Endothelial cell of umbilical vein (primary cell): Measurements from ENCODE around the gene MAGEE1. TPM values are rescaled to one million over a fixed set of nuclear protein-coding genes. Genes with fewer than 3 reads are reported as not detected.

Source experiments
- Bru-seq: library from RNA; stranded (reverse); fragments of 400-500 nt; gene quantifications from one replicate; lab custom pipeline; 2021; lab: Mats Ljungman, UMichigan
- BruChase-seq, 2 experiments: library from RNA; stranded (reverse); fragments of 400-500 nt; gene quantifications; one replicate each; lab custom pipeline; 2021; lab: Mats Ljungman, UMichigan
- BruUV-seq: library from RNA; stranded (reverse); fragments of 400-500 nt; replicated peaks from 2 replicates; lab custom pipeline; 2021; lab: Mats Ljungman, UMichigan
- CTCF ChIA-PET: fragments of 300-600, 350-600 bp; sonication (Branson Sonifier 250); formaldehyde crosslinking; loops from one replicate; lab custom pipeline; 2021; ENCODE audit warnings: antibody characterized with exemption, inconsistent platforms; lab: Charles Lee
- POLR2A ChIA-PET: fragments of 300-600, 350-600 bp; sonication (Branson Sonifier 250); formaldehyde crosslinking; loops from one replicate; lab custom pipeline; 2021; ENCODE audit warnings: antibody characterized with exemption, inconsistent platforms; lab: Charles Lee
- DNase-seq: peaks from one replicate; pipeline ENCODE4 v3.0.0-alpha.2; 2011; ENCODE audit warnings: low read depth, low spot score
- FAIRE-seq: peaks from 2 replicates; lab custom pipeline; 2011; peaks lifted over from hg19 to GRCh38; lab: Jason Lieb, UNC
- H2AFZ ChIP-seq: 2 replicates; pipeline ENCODE4 v1.6.0; 2012; ENCODE audit warnings: low read depth, low read length, control low read depth, inconsistent platforms
- H3K27ac ChIP-seq: 2 replicates; pipeline ENCODE4 v1.5.1; 2011; ENCODE audit warnings: low read depth, mild to moderate bottlenecking, control low read depth, low read length, moderate library complexity; ENCODE audit not compliant: insufficient read depth
- H3K27me3 ChIP-seq, 2 experiments: 2 replicates each; pipeline versions ENCODE4 v1.6.0 to v1.6.1; 2011; ENCODE audit warnings: low read length in 2 of 2, mixed read lengths in 1 of 2; ENCODE audit not compliant: control insufficient read depth in 2 of 2, insufficient read depth in 2 of 2
- H3K36me3 ChIP-seq, 2 experiments: 2 replicates in 1 of 2; 3 replicates in 1 of 2; pipeline ENCODE4 v1.5.1; 2011; ENCODE audit warnings: low read length in 2 of 2, mild to moderate bottlenecking in 1 of 2, moderate library complexity in 1 of 2; ENCODE audit not compliant: control insufficient read depth in 2 of 2, insufficient read depth in 2 of 2; ENCODE audit errors: extremely low read depth in 1 of 2
- H3K4me1 ChIP-seq: 3 replicates; pipeline ENCODE4 v1.5.1; 2011; ENCODE audit warnings: mild to moderate bottlenecking, low read length; ENCODE audit not compliant: control insufficient read depth, insufficient read depth; ENCODE audit errors: extremely low read depth
- H3K4me2 ChIP-seq: 2 replicates; pipeline ENCODE4 v1.6.1; 2011; ENCODE audit warnings: low read length, control low read depth, mixed read lengths; ENCODE audit not compliant: insufficient read depth
- H3K4me3 ChIP-seq, 3 experiments: fragments of 200-600 bp in 1 of 3; sonication (generic), shearing (Covaris generic) in 1 of 3; replicated peaks in 1 of 3; 2 replicates each; pipeline ENCODE4 v1.5.1; 2011 to 2016; ENCODE audit warnings: control low read depth in 3 of 3, low read length in 3 of 3, mild to moderate bottlenecking in 2 of 3, inconsistent platforms in 1 of 3, low read depth in 1 of 3, moderate library complexity in 1 of 3; ENCODE audit not compliant: insufficient read depth in 1 of 3
- H3K79me2 ChIP-seq: 2 replicates; pipeline ENCODE4 v1.6.0; 2012; ENCODE audit warnings: low read length, inconsistent platforms; ENCODE audit not compliant: control insufficient read depth, insufficient read depth
- H3K9ac ChIP-seq: replicated peaks from 2 replicates; pipeline ENCODE3; 2011; ENCODE audit warnings: low read length, control low read depth; ENCODE audit not compliant: insufficient read depth; ENCODE audit errors: extremely low read depth
- H3K9me1 ChIP-seq: replicated peaks from 3 replicates; pipeline ENCODE4 v1.6.0; 2011; ENCODE audit warnings: mild to moderate bottlenecking, low read length; ENCODE audit not compliant: control insufficient read depth, insufficient read depth; ENCODE audit errors: extremely low read depth
- H3K9me3 ChIP-seq: replicated peaks from 2 replicates; pipeline ENCODE4 v1.5.1; 2012; ENCODE audit warnings: low read length, inconsistent platforms; ENCODE audit not compliant: control insufficient read depth, insufficient read depth
- H4K20me1 ChIP-seq: replicated peaks from 2 replicates; pipeline ENCODE3; 2011; ENCODE audit warnings: mild to moderate bottlenecking, low read length; ENCODE audit not compliant: control insufficient read depth, insufficient read depth; ENCODE audit errors: extremely low read depth
- CTCF ChIP-seq, 2 donors: IDR thresholded peaks; 1 replicate in 1 of 2; 2 replicates in 1 of 2; pipeline ENCODE4 v1.5.1; 2011; ENCODE audit warnings: low read length in 2 of 2, mild to moderate bottlenecking in 2 of 2, moderate library complexity in 2 of 2, control low read depth in 1 of 2, inconsistent platforms in 1 of 2, low read depth in 1 of 2; ENCODE audit not compliant: insufficient read depth in 1 of 2; ENCODE audit errors: extremely low read depth in 1 of 2
- MAX ChIP-seq: IDR thresholded peaks from 2 replicates; pipeline ENCODE4 v1.6.1; 2011; ENCODE audit not compliant: insufficient read depth, insufficient read length
- MYC ChIP-seq: IDR thresholded peaks from one replicate; pipeline ENCODE4 v1.6.1; 2011; ENCODE audit warnings: mild to moderate bottlenecking, low read depth, low read length
- dilution Hi-C: fragments of 300-500 bp; cut with MboI; formaldehyde crosslinking; loops from one replicate; pipeline ENCODE4 v1.15.0; 2019; ENCODE audit warnings: low sequenced_read_pairs; ENCODE audit not compliant: extremely low pct_ligation_motif_present
- intact Hi-C: fragments of 100-400 bp; cut with micrococcal nuclease; formaldehyde crosslinking; loops from one replicate; pipeline ENCODE4 v1.10.0; 2022
- long read RNA-seq: library from polyadenylated mRNA; stranded (forward); transcript quantifications from one replicate; pipeline ENCODE4 v2.0.0, GENCODE V29; 2021
- polyA minus RNA-seq, 3 experiments: library from RNA; depleted of rRNA, polyadenylated mRNA; stranded (reverse); fragments of >200 nt; gene quantifications; 1 replicate in 1 of 3; 2 replicates in 2 of 3; pipeline ENCODE4 v1.2.3, GENCODE V29; 2011
- polyA plus RNA-seq, 4 experiments: library from polyadenylated mRNA; depleted of rRNA in 3 of 4; stranded (reverse) in 3 of 4; unstranded in 1 of 4; fragments of >200 nt; gene quantifications; 2 replicates each; pipeline versions ENCODE4 v1.2.1 to v1.2.3, GENCODE V29; 2011 to 2012; ENCODE audit warnings: missing spikeins in 1 of 4
- total RNA-seq: library from RNA; stranded (reverse); gene quantifications from 2 replicates; pipeline ENCODE4 v1.2.3, GENCODE V29; 2021

The MAGEE1 gene
- total RNA-seq (0.74 and 0.95 TPM in 2 replicates), polyA plus RNA-seq (0.06 and 0.10 TPM in 2 replicates), polyA minus RNA-seq (0.07 and 0.08 TPM in 2 replicates), Bru-seq, nascent RNA (percentile 31 among the genes with signal in this experiment), BruChase-seq, experiment 1, labeled RNA remaining after a 6-hour chase (percentile 43 among the genes with signal in this experiment), BruChase-seq, experiment 2, labeled RNA remaining after a 2-hour chase (percentile 38 among the genes with signal in this experiment)
- 0.15 and 0.20 TPM in 2 replicates for polyA plus RNA-seq (2011; cell fraction: cytosol; rRNA removed)
- 0.10 and 0.14 TPM in 2 replicates for polyA plus RNA-seq (2011; cell fraction: nucleus; rRNA removed)
- polyA plus RNA-seq (2012) = 0.94 and 1.2 TPM in 2 replicates
- not detected for polyA minus RNA-seq (2011; cell fraction: cytosol; rRNA and poly(A)+ RNA removed)
- polyA minus RNA-seq (2011; cell fraction: nucleus; rRNA and poly(A)+ RNA removed) = 0.10 TPM in 1 of 2 replicates, not detected in the other
- long read RNA-seq, partial matches to known transcripts = 0 of 2 reads
- long read RNA-seq, other reads (novel, unspliced or antisense) = 0 of 2 reads

DNA sequence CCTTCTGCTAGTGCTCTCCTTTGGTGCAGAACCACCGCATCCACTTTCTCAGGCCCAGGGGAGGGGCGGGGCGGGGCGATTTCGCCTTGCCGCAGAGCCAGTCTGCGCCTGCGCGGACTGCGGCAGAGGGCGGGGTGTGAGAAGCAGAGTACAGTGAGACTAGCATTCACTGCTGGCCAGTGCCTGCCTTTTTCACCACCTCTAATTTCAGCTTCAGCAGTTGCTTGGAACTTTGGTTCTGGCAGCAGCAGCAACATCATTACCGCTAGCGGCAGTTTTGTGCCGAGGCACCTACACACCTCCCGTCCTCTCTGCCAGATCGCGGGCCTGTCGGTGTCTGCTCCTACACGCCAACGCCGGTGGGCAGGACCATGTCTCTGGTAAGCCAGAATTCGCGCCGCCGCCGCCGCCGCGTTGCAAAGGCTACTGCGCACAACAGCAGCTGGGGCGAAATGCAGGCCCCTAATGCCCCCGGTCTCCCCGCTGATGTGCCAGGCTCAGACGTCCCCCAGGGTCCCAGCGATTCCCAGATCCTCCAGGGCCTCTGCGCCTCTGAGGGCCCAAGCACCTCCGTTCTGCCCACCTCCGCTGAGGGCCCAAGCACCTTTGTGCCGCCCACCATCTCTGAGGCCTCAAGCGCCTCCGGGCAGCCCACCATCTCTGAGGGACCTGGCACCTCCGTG, at the start of gene MAGEE1:
MAGEE1 (plus strand) TSS at position 151 of the 683 bp plus-strand sequence; CDS start at position 372, 221 bp downstream.
- no peaks in the 10 kb centered on the region for H4K20me1 ChIP-seq
- H3K36me3 ChIP-seq = no peaks in the 10 kb centered on the region
- no peaks in the 10 kb centered on the region for H3K27me3 ChIP-seq
- FAIRE-seq (peak; percentile 79), DNase-seq (peak; percentile 51)
- no peak within 1 kb of the TSS for H3K27ac ChIP-seq
- CTCF ChIA-PET = no interaction called here
- H3K4me2 ChIP-seq = peak within 1 kb of the TSS; percentile 67
- TF ChIP-seq CTCF (IDR thresholded peaks at IDR 0.05; ENCODE audit: extremely low read depth in 1 of 2, insufficient read depth in 1 of 2, low read depth in 1 of 2, low read length in 2 of 2) (no peak), MYC (no peak), MAX (no peak)
- H3K9me3 ChIP-seq = no peaks in the 10 kb centered on the region
- intact Hi-C loops = loop anchor here (10.0 kb wide), 1 partner anchor 253 kb away; the partner anchor contains the start of gene PBDC1
- H3K9ac ChIP-seq = peak within 1 kb of the TSS; percentile 9
- H3K9me1 ChIP-seq = no peaks in the 10 kb centered on the region
- peak within 1 kb of the TSS in 2 of 3 experiments; percentile 43 to 48 for H3K4me3 ChIP-seq
- H3K79me2 ChIP-seq = no peaks in the 10 kb centered on the region
- BruUV-seq = no TSS peak
- H3K4me1 ChIP-seq = no peaks in the 10 kb centered on the region
- H2AFZ ChIP-seq = peak within 1 kb of the TSS; percentile 85
- dilution Hi-C loops = no loop called here
- POLR2A ChIA-PET = no interaction called here
